Body of pancreas (tissue), 4 donors: ENCODE results near the gene FGG.

Experiments used
- POLR2A ChIP-seq, 3 donors: fragments of 450-650 bp; IDR thresholded peaks; one replicate each; pipeline ENCODE4 v1.6.1; 2016; ENCODE audit warnings: antibody characterized with exemption in 3 of 3, mild to moderate bottlenecking in 2 of 3
- TF ChIP-seq, protein P1 (sequence below), 7 experiments: fragments of 450-650 bp in 4 of 7; fragments of 200-600 bp in 3 of 7; sonication (generic) in 3 of 7; IDR thresholded peaks; one replicate each; pipeline ENCODE4 v1.5.1; 2016 to 2019; ENCODE audit warnings: antibody characterized with exemption in 7 of 7

DNA sequence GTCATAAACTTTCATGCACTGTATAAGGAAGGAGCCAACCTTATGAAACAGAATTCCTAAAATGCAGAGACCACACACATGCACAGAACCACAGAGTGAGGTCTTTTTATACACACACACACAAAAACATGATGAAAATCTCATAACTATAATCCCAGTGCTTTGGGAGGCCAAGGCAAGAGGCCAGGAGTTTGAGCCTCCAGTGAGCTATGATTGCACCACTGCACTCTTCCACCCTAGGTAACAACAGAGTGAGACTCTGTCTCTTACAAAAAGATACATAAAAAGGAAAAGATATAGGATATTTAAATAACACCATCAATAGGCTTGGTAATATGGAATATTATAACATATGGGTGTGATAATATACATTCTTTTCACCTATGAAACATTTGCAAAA is 32.5 kb downstream of the FGG start:
- TF ChIP-seq, protein P1, sequence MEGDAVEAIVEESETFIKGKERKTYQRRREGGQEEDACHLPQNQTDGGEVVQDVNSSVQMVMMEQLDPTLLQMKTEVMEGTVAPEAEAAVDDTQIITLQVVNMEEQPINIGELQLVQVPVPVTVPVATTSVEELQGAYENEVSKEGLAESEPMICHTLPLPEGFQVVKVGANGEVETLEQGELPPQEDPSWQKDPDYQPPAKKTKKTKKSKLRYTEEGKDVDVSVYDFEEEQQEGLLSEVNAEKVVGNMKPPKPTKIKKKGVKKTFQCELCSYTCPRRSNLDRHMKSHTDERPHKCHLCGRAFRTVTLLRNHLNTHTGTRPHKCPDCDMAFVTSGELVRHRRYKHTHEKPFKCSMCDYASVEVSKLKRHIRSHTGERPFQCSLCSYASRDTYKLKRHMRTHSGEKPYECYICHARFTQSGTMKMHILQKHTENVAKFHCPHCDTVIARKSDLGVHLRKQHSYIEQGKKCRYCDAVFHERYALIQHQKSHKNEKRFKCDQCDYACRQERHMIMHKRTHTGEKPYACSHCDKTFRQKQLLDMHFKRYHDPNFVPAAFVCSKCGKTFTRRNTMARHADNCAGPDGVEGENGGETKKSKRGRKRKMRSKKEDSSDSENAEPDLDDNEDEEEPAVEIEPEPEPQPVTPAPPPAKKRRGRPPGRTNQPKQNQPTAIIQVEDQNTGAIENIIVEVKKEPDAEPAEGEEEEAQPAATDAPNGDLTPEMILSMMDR (IDR thresholded peaks at IDR 0.05), result no peak
- TF ChIP-seq POLR2A (IDR thresholded peaks at IDR 0.05), result no peak
